H54 (cell line): ENCODE results near the gene ATP8A2.

ENCODE experiments used
- DNase-seq: peaks from one replicate; pipeline ENCODE4 v3.0.0; 2011; ENCODE audit warnings: low spot score, mixed read lengths; ENCODE audit not compliant: insufficient read length
- FAIRE-seq: peaks from 3 replicates; lab custom pipeline; 2011; peaks lifted over from hg19 to GRCh38; lab: Jason Lieb, UNC
- POLR2A ChIP-seq: IDR thresholded peaks from 2 replicates; pipeline ENCODE4 v1.6.1; 2011; ENCODE audit warnings: low read depth, mild to moderate bottlenecking, low read length

Gene ATP8A2

DNA sequence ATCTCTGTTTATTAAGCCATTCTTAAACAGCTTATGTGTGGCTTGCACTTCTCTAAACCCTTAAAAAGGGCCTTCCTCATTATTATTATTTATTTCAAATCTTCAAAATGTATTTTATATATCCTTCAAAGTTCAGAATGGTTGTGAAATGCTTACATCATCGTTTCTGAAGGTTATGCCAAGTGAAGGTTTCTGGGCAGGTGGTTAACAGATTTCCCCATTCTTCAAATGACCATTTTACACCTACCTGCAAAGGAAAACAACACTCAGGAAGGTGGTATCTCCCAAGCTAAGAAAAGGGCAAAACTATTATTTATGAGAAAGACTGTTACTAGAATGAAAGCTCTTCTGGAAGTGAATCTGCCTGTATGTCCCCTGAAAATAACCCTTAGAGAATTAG is 488.5 kb downstream of the ATP8A2 start:
- no peak for FAIRE-seq
- no peak for DNase-seq
- TF ChIP-seq POLR2A: no peak

DNA sequence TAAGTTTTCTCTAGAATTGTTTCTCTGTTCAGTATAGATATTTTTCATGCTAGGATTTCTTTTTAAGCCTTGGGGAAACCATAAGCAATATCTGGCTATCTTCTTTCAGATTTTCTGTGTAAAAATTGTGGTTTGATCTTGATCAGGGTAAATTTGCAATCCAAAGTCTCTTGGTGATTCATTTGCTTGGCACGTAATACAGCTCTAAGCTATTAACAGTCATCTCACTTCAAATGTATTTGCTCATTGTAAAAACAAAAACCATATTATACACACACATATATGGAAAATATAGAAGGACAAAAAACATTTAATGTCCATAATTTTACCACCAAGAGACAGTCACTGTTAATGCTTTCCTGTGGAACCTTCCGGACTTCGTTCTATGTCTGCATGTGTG is 489.1 kb downstream of the ATP8A2 start:
- no peak for TF ChIP-seq POLR2A
- FAIRE-seq (no peak), DNase-seq (no peak)

DNA sequence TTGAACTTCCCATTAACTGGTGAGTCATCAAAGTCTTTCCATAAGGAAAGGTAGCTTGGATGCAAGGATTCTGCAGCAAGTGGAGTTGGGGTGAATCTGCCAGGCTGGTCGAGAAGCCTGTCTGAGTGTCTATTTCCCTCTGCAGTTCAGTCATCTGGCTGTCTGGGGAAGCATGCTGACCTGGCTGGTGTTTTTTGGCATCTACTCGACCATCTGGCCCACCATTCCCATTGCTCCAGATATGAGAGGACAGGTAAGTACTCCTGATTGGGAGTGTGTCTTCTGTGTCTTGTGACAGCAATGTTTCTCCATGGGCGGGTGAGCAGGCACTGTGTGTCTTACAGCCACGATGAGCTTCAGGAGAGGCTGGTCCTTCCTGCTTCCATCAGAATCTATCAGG is 490.4 kb downstream of the ATP8A2 start:
- FAIRE-seq (no peak), DNase-seq (no peak)
- no peak for TF ChIP-seq POLR2A

DNA sequence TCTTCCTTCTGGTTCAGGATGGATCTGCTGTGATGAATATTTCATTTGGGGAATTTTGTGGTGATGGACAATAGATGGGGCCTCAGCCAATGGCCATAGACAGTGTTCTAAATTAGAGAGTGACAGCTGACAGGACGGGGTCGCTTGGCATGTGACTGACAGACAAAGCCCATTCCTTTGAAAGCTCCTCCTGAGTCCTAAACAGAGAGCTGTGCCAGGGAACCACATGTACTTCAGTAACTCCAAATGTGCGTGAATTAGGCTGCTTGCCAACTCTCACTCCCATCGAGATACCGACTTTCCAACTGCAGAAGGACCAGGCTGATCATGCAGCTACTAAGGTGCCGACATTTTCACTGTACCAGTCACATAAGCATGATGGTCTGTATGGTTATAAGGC is 492.3 kb downstream of the ATP8A2 start:
- no peak for TF ChIP-seq POLR2A
- DNase-seq (no peak), FAIRE-seq (no peak)

DNA sequence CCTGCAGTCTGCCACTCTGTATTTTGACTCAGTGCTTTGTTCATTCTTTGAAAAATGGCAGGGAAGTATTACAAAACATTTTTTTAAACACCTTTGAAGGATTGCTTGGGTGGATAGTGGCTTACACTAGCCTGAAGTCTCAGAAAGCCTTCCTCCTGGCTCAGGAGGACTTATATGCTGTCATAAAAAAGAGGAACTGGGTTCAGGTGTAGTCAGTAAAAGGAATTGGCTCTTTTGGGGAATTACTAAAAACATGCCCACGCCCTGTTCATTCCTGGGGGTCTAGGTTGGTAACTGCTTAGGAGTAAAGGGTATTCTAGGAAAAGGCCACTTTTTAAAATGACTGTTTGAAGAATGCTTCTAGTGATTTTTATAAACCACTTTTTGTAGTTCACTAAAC is 493.2 kb downstream of the ATP8A2 start:
- FAIRE-seq: no peak
- DNase-seq: no peak
- no peak for TF ChIP-seq POLR2A

DNA sequence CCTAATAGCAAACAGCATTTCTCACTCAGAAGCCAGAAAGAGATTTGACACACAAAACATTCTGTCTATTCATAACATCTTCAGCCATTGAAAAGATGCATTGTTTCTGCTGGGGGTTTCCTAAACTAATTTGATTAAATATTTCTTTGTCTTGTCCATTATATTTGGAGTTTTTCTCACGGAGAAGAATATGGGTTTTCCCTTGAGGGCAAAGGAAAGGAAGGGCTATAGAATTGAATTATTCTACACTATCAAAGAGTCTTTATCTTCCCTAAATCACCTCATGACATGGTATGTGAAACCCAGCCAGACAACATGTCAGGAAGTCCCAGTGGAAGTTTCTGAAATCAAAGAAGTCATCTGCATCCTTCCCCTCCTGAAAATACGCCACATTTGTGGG is 493.6 kb downstream of the ATP8A2 start:
- FAIRE-seq: no peak
- no peak for DNase-seq
- no peak for TF ChIP-seq POLR2A

DNA sequence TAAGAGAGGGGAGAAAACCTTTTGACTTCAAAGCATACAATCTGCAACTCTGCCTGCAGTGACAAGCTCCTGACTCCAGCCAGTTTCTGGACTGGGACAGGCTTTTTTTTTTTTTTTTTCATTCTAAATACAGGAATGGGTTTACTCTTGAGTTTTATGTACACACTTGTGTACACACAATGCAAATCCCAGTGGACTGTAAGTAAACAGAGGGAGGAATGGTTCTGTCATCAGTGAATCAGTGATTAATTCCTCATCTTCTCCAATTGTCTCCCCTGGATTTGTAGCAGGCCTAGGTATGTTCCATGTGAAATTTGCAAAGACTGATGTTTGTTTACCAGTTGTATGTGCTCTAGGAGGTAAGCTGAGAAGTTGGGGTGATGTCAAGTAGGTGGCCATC is 495.3 kb downstream of the ATP8A2 start:
- TF ChIP-seq POLR2A: no peak
- DNase-seq (no peak), FAIRE-seq (no peak)

DNA sequence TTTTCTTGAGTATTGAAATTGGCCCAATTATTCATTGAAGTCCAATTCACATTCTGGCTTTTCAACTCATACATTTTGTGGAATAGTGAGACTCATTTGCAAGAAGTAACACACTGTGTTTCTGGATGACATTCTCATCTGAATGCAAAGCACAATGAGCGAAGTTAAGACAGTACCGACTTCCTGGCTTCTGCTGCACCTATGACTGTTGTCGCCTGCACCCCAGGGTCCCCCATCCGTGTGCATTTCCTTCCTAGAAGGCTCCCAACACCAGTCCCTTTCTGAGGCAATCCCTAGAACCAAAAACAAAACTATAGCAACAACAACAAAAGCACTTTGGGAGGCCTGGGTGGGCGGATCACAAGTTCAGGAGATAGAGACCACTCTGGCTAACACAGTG is 496.7 kb downstream of the ATP8A2 start:
- FAIRE-seq (no peak), DNase-seq (no peak)
- TF ChIP-seq POLR2A: no peak

DNA sequence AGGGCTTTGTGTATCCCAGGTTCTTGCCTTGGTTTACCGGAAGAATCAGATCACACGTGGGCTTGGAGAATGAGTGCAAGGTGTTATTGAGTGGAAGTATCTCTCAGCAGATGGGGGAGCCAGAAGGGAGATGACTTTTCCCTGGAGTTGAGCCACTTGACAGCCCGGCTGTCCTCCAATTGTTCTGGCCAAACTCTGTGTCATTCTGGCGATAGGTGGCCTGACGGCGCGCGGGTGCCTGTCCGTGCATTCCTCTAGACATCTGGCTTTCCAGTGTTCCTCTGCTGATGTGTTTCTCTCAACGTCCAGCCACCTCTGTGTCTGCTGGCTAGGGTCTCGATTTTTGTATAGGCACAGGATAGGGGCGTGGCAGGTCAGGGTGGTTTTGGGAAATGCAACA is 498.2 kb downstream of the ATP8A2 start:
- no peak for FAIRE-seq
- TF ChIP-seq POLR2A: no peak
- no peak for DNase-seq

DNA sequence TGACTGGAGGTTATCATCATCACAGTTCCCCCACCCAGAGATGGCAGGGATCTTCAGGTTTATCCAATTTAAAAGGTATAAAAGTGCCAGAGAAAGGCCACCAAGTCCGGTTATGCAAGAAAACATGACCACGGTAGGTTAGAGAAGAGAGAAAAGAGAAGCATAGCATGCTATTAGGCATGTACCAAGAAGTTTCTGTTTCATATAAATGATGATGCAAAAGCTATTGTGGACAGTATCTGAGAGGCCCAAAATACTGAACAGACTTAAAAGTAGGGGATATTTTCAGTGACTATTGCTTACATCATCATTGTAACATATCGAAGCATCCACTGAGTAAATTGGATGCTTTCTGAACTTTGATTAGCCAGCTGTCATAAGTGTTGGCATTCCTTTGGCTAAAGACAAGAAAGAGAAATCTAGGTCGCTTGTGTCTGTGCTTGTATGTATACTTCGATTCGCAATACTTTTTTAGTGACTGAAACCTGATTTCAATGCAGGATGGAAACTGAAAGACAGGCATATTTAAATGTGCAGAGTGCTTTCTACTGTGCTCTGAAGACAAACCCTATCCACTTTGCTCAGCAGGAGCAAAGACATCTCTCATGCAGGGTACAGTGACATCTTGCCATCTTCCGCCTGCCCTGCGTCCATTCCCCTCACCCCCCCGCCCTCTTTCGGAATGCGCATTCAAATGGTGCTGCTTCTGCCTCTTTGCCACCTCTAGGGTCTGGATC is 499.8 kb downstream of the ATP8A2 start:
- DNase-seq (no peak), FAIRE-seq (no peak)
- TF ChIP-seq POLR2A: no peak

DNA sequence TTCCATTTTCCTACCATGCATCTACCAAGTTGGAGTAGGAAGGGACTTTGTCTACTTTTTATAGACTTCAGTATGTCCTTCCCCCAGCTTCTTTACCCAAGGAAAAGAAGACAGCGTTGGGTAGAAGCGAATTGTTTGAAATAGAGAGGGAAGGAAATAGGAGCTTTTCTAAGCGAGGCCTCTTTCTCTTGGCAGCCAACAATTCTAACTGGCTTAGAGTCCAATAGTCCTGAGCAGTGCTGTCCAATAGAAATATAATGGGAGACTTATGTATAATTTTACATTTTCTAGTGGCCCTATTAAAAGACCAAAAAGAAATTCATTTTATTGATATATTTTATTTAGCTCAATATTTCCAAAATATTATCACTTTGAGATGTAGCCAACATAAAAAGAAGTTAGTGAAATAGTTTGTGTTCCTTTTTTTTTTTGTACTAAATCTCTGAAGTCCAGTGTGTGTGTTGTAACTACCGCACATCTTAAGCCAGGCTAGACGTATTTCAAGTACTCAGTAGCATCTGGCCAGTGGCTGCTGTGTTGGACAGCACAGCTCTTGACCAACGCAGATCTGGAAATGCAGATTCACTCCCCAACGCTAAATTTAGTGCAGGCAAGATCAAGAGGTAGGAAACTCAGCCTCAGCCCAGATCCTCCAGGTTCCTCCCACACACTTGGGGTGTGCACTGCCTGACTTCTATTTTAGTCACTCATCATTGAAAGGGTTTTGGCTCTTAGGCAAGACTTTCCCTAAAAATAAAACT is 500.9 kb downstream of the ATP8A2 start:
- no peak for TF ChIP-seq POLR2A
- DNase-seq (no peak), FAIRE-seq (no peak)

DNA sequence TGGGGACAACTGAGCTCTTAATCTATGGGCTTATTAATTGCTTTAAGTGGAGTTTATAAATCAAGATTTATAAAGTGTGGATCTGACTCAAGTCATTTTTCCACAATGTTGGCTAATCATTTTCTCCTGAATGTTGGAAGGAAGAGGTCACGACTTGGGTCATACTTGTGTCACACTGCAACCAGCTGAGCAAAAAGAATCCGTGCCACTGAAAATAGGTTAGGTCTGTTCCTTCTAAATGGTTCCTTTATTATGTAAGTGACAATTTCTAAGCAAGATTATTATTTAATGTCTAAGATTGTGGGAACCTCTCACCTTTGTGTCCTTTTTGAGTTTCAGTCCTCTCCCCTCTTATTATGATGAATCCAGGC is 501.5 kb downstream of the ATP8A2 start:
- FAIRE-seq (no peak), DNase-seq (no peak)
- TF ChIP-seq POLR2A: no peak

DNA sequence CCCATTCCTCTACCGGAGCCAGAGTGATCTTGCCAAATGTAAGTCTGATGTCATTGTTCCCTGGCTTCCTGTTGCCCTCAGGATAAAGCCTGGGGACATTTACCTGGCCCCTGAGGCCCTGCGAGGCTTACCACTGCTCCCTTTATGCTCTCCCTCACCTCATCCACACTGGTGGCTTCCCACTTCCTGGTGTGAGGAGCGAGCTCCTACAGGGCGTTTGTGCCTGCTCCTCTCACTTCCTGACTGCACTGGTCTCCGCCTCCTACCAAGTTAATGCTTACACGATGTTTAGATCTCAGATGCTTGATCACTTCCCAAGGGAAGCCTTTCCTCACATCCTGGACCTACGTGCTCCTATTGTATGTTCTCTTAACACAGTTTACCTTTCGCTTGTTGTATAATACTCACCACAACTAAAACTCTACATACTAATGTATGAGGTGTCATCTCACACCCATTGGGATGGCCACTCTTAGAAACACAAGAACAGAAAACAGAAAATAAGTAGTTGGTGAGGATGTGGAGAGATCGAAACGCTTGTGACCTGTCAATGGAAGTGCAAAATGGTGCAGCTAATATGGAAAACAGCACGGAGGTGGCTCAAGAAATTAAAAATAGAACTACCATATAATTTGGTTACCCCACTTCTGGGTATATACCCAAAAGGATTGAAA is 502.4 kb downstream of the ATP8A2 start:
- TF ChIP-seq POLR2A: no peak
- DNase-seq (no peak), FAIRE-seq (no peak)

DNA sequence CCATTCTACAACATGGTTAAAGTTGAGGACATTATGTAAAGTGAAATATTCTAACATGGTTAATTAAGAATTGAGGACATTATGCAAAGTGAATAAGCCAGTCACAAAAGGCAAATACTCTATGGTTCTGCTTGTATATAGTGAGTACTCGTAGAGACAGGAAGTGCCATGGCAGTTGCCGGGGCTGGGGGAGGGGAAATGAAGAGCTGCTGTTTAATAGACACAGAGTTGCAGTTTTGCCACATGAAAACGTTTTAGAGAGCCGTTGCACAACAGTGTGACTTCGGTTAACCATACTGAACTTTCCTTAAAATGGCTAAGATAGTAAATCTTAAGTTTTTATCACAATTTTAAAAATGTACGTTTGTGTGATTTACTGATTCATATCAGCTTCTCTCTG is 503.1 kb downstream of the ATP8A2 start:
- no peak for TF ChIP-seq POLR2A
- DNase-seq: no peak
- FAIRE-seq: no peak
